Neural cell (in vitro differentiated cells): Measurements from ENCODE around the gene NAB2.

ENCODE experiments used
- EP300 ChIP-seq: fragments of 450-650 bp; conservative IDR thresholded peaks from 2 replicates; pipeline ENCODE4 v1.6.1; 2014; ENCODE audit warnings: antibody characterized with exemption, mild to moderate bottlenecking, moderate library complexity; ENCODE audit not compliant: poor library complexity, severe bottlenecking
- EZH2 ChIP-seq: fragments of 200-600, 300-800 bp; shearing (Covaris generic), sonication (generic); IDR thresholded peaks from 2 replicates; pipeline ENCODE4 v1.6.1; 2014; ENCODE audit warnings: antibody characterized with exemption, low read length, borderline replicate concordance, mild to moderate bottlenecking; ENCODE audit not compliant: insufficient read depth, poor library complexity, severe bottlenecking
- MXI1 ChIP-seq: fragments of 450-650 bp; conservative IDR thresholded peaks from 2 replicates; pipeline ENCODE4 v1.6.1; 2014; ENCODE audit warnings: antibody characterized with exemption, mild to moderate bottlenecking; ENCODE audit not compliant: poor library complexity, severe bottlenecking
- POLR2AphosphoS5 ChIP-seq: IDR thresholded peaks from 2 replicates; pipeline ENCODE4 v1.6.1; 2012
- RAD21 ChIP-seq: fragments of 450-650 bp; conservative IDR thresholded peaks from 2 replicates; pipeline ENCODE4 v1.6.1; 2014; ENCODE audit warnings: antibody characterized with exemption, mild to moderate bottlenecking, moderate library complexity
- REST ChIP-seq: IDR thresholded peaks from 2 replicates; pipeline ENCODE4 v1.6.1; 2012; ENCODE audit warnings: borderline replicate concordance
- SMC3 ChIP-seq: fragments of 450-650 bp; conservative IDR thresholded peaks from 2 replicates; pipeline ENCODE4 v1.6.1; 2014; ENCODE audit warnings: antibody characterized with exemption, mild to moderate bottlenecking, moderate library complexity; ENCODE audit not compliant: poor library complexity
- TAF1 ChIP-seq: IDR thresholded peaks from 2 replicates; pipeline ENCODE4 v1.6.1; 2012; ENCODE audit warnings: low read depth
- TF ChIP-seq, protein P1 (sequence below): fragments of 450-650 bp; IDR thresholded peaks from 2 replicates; pipeline ENCODE4 v1.5.1; 2014; ENCODE audit warnings: antibody characterized with exemption, mild to moderate bottlenecking, moderate library complexity; ENCODE audit not compliant: poor library complexity, severe bottlenecking

GRCh38 chr12:57129321-57129842 is 40.5 kb downstream of the NAB2 start:
- TF ChIP-seq POLR2AphosphoS5 (no peak), REST (no peak), RAD21 (no peak), SMC3 (no peak), EP300 (no peak), EZH2 (no peak), TAF1 (no peak), MXI1 (no peak)
- TF ChIP-seq, protein P1, sequence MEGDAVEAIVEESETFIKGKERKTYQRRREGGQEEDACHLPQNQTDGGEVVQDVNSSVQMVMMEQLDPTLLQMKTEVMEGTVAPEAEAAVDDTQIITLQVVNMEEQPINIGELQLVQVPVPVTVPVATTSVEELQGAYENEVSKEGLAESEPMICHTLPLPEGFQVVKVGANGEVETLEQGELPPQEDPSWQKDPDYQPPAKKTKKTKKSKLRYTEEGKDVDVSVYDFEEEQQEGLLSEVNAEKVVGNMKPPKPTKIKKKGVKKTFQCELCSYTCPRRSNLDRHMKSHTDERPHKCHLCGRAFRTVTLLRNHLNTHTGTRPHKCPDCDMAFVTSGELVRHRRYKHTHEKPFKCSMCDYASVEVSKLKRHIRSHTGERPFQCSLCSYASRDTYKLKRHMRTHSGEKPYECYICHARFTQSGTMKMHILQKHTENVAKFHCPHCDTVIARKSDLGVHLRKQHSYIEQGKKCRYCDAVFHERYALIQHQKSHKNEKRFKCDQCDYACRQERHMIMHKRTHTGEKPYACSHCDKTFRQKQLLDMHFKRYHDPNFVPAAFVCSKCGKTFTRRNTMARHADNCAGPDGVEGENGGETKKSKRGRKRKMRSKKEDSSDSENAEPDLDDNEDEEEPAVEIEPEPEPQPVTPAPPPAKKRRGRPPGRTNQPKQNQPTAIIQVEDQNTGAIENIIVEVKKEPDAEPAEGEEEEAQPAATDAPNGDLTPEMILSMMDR = no peak
